Endometrium (tissue), 2 donors: ENCODE results near the gene ARFGAP3.

Source experiments
- FAIRE-seq: peaks from 2 replicates; lab custom pipeline; 2012; peaks lifted over from hg19 to GRCh38; lab: Jason Lieb, UNC
- donor health status: control.
- donor health status: control.

ARFGAP3 gene

DNA sequence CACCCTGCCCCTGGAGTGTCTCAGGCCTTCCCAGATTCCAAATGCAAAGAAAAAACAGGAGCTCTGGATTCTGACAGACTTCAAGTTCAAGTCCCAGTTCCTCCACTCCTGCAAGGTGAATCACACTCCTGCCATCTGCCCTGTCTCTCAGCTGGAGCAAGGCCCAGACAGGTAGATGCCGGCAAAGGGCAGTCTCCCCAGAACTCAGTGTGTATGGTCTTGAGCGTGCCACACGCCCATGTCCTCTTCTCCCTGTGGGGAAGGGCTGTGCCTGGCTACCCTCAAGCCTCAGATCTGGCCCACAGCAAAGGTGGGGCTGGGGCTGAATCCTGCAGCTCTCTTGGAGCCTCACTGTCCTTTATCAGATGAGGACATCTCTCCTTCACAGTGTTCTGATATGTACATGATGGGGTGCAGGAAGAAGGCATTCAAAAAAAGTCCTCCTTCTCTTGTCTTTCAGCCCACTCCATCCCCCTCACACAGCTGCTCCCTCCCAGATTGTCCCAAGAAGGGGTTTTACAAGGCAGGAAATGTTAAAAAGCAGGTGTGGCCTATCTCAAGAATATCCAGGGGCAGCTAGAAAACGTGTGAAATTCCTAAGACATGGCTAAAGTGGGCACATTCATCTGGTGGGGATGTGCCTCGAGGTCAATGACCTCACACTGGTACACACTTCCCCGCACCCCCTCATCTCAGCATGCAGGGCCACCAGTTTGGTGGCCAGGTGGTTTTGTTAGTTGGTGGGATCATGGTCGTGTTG lies 27.7 kb upstream of the ARFGAP3 start:
- FAIRE-seq: no peak

GRCh38 chr22:42883970-42884369 lies 26.9 kb upstream of the ARFGAP3 start:
- FAIRE-seq: no peak

GRCh38 chr22:42883121-42883520 lies 26.0 kb upstream of the ARFGAP3 start:
- FAIRE-seq: no peak

DNA sequence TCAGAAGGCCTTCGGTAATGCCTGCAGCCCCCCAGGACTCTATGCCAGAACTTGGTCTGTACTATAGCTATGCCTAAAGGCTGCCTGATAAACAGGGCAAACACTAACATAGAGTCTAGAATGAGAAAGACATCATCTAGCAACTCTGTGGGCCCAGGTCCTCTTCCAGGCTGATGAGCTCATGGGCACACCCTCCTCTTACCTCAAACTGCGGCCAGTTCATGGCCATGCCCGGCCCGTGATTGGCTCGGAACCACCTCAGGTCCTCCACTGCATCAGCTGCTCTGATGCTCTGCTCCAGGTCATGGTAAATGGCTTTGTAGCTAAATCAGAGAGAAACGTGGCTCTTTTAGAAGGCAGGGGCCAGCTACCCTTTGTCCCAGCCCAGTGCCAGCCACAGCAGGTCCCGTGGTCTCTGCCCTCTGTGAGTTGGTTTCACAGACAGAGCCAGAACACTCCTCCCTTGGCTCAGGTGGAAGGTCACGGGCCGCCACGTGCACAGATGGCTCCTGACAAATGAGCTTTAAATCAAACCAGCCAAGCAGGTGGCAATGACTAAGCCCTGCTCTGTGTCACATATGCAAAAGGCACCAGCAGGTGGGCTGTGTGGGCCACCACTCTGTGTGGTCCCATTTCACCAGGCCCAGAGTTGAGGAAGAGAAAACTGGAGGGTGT lies 25.0 kb upstream of the ARFGAP3 start:
- FAIRE-seq: no peak

DNA sequence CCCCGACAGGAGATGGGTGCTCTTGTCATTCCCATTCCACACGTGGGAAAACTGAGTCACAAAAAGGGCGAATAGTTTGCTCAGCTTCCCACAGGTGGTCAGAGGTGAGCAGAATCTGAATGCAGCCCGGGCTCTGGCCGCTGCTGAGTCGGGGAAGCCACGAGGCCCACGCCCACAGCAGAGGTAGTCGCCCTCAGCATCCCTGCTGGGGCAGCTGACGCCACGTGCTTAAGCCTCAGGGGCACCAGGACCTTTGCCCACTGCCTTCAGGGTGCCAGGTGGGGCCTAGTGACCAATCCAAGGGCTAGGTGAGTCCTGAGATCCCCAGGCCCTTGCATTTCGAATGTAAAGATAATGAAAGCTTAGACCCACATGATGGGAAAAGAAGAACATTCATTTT lies 24.2 kb upstream of the ARFGAP3 start:
- no peak for FAIRE-seq

- no peak for FAIRE-seq
Observed at GRCh38 chr22:42880815-42881214, 23.7 kb upstream of the ARFGAP3 start.

DNA sequence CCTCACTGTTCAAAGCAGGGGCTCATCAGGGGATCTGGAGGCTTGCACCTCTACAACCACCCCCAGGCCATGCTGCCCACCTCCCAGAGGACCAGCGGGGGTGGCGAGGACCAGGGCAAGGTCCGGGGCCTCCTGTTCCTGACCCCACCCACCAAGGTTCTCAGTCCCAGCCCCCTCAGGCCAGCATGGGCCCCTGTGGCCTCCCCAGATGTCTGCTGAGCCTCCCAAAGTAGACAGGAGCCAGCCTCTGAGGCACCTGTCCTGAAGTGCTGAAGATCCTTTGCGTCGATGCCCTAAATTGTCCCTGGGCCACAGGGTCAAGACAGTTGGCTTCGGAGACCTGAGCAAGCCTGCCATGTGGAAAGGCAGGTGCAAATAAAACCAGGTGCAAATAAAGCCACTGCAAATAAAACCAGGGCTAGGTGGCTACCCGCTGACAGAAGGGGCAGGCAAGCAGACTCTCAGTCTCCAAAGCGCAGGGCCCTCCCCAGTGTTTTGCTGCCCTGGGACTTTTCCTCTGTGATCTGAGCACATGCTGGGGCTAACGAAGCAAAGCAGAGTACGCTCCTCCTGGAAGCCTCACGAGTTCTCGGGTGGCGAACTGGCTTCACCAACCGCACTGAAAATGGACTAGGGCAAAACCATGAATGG lies 22.4 kb upstream of the ARFGAP3 start:
- no peak for FAIRE-seq

DNA sequence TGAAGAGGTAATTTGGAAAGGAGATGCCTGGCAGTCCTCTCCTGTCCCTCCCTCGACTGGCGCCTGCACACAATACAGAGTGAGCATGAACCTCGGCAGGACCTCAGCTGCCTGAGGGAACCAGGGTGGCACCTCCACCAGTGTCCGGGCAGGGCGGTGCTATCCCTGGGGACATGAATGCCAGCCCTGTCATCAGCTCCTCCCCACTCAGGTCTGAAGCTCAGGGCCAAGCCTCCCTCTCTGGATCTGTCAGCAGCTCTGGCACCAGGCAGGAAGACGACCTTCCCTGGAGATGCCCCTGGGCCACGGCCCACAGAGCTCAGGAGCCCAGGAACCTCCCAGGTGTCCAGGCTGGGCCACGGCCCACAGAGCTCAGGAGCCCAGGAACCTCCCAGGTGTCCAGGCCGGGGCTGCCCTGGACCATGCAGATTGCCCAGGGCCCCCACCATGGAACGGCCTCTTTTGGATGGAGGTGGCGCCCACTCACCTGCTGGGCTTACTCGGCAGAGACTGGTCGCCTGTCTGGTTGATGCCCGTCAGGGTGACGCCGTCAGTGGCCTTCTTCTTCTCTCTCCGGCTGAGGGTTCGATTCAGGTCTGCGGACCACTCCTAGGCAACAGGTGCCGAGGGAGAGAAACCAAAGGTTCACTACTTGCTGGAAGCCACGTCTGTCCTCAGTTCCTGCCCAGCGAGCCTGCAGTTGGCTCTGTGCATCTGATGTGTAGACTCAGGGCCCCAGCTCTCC lies 21.7 kb upstream of the ARFGAP3 start:
- FAIRE-seq: no peak

GRCh38 chr22:42877597-42878340 lies 20.7 kb upstream of the ARFGAP3 start:
- FAIRE-seq: no peak

GRCh38 chr22:42877158-42877557 lies 20.1 kb upstream of the ARFGAP3 start:
- FAIRE-seq: no peak

DNA sequence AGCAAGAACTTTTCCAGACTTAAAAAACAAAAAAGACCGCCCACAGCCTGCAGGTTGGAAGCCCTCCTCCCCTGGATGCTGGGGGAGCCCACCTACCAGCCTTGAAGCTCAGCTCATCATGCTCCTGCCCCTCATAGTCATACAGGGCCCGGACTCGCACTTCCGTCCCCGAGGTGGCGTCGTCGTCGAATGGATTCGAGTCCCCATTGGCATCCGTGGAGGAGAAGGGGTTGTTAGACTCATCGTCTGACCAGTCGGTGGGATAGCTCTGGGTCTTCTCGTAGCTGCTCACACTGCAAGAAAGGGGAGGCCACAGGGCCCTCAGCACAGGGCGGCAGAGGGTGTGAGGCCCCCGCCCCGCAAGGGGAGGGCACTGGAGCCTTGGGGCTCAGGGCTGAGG lies 19.0 kb upstream of the ARFGAP3 start:
- FAIRE-seq: no peak

- FAIRE-seq: no peak
Observed at GRCh38 chr22:42874010-42874409, 16.9 kb upstream of the ARFGAP3 start.

DNA sequence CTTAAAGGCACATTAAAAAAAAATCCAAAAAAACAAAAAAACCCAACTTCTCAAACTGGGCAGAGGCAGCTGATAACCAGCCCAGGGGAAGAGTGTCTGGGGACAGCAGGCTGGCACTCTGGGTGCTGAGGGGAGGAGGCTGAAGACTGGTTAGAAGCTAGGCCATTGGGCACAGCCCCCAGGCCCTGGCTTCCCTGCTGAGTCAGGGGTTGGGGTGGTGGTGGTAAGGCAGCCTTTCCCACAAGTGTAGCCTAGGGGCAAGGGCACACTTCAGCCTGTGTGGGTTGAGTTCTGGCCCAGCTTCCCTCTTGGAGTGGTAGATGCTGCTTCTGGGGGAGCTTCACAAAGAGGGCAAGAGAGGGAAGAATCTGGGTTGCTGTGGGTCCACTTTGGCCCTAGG lies 16.3 kb upstream of the ARFGAP3 start:
- FAIRE-seq: no peak

DNA sequence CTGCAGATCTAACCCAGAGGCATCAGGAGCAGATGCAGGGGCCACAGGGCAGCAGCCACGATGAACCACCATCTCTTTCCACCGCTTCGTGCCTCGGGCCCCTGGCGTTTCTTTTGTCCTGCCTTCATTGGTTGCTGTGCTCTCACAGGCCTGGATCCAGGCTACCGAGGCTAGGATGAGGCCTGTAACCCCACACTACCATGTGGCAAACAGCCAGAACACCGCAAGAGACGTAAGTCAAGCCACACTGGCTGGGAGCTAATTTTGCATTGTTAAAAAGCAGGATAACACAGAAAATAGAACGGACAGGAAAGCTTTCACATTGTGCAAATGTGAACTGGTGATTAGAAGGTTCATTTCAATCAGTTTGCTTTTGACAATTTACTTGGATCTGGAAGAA lies 15.7 kb upstream of the ARFGAP3 start:
- no peak for FAIRE-seq

GRCh38 chr22:42871146-42872050 lies 14.3 kb upstream of the ARFGAP3 start:
- FAIRE-seq: no peak

- FAIRE-seq: no peak
Observed at GRCh38 chr22:42869888-42870480, 12.9 kb upstream of the ARFGAP3 start.

DNA sequence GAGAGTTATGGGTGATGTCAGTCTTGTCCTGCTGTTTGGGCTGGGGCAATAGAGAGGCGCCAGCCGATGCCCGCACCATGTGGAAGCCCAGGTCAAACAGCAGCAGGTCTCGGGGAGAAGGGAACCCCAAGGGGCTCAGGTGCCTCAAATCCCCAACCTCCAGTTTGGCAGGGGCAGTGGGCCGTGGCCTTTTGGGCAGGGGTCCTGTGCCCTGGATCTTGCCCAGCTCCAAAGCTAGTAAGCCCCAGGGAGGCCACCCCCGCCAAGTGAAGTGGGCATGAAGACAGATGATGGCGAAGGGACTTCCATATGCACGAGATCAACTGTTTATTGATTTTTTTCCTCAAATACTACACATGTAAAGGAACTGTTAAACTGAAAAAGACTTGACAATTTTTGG lies 12.4 kb upstream of the ARFGAP3 start:
- FAIRE-seq: no peak

- FAIRE-seq: no peak
Observed at GRCh38 chr22:42868751-42869251, 11.7 kb upstream of the ARFGAP3 start.

- FAIRE-seq: no peak
Observed at GRCh38 chr22:42866100-42866499, 9.0 kb upstream of the ARFGAP3 start.

DNA sequence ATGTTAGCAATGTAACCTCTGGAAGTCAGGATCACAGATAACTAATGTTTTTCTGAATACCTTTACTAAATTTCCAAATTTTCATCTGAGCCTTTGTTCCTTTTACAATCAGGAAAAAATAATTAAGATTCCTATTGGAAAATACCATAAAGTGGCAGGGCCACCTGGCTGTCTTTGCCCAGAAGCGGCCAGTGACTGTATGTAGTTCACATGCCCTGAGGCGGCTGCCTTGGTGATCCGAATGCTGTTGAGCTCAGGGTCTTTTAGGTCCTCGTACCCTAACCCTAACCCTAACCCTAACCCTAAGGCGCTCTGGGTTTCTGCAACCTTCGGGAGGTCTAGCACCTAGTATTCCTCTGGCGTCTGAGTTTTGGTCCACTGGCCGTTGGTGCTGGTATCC lies 8.5 kb upstream of the ARFGAP3 start:
- no peak for FAIRE-seq
